ENCODE measurements around the gene SLBP.

DNA sequence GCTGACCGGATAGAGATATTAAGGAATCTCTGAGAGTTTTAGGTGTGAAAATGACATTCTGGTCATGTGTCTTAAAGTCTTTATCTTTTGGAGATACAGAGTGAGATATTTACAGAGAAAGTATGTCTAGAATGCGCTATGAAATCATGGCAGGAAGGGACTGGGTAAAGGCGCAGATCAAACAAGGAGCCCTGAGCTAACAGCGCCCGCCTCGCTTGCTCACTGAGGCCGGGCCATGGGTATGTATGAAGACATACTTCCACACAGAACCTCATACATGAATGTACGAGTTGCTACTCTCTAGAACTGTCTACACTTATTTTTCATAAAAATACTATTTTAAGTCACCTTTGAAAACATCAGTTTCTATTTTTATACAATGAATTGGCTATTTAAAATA is 48.0 kb downstream of the SLBP start:
- TF ChIP-seq TAF1 (IDR thresholded peaks at IDR 0.05; ENCODE audit: low read depth, low read length) = no peak
- TF ChIP-seq MAX (IDR thresholded peaks at IDR 0.05) = no peak
- TF ChIP-seq, protein P1, sequence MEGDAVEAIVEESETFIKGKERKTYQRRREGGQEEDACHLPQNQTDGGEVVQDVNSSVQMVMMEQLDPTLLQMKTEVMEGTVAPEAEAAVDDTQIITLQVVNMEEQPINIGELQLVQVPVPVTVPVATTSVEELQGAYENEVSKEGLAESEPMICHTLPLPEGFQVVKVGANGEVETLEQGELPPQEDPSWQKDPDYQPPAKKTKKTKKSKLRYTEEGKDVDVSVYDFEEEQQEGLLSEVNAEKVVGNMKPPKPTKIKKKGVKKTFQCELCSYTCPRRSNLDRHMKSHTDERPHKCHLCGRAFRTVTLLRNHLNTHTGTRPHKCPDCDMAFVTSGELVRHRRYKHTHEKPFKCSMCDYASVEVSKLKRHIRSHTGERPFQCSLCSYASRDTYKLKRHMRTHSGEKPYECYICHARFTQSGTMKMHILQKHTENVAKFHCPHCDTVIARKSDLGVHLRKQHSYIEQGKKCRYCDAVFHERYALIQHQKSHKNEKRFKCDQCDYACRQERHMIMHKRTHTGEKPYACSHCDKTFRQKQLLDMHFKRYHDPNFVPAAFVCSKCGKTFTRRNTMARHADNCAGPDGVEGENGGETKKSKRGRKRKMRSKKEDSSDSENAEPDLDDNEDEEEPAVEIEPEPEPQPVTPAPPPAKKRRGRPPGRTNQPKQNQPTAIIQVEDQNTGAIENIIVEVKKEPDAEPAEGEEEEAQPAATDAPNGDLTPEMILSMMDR (IDR thresholded peaks at IDR 0.05; ENCODE audit: control extremely low read depth in 1 of 3, insufficient read depth in 1 of 3, low read depth in 1 of 3, low read length in 3 of 3) = no peak
- TF ChIP-seq ATF3 (IDR thresholded peaks at IDR 0.05; ENCODE audit: insufficient read depth, low read depth, low read length) = no peak
- no peak for TF ChIP-seq ATF2 (IDR thresholded peaks at IDR 0.05; ENCODE audit: low read length)
- TF ChIP-seq JUND (IDR thresholded peaks at IDR 0.05; ENCODE audit: low read length) = no peak
- no peak for TF ChIP-seq FOSL1 (IDR thresholded peaks at IDR 0.05; ENCODE audit: insufficient read depth, low read depth, low read length)
- no peak for TF ChIP-seq RXRA (IDR thresholded peaks at IDR 0.05; ENCODE audit: insufficient read depth, low read depth, low read length)
- no peak for TF ChIP-seq SIX5 (IDR thresholded peaks at IDR 0.05; ENCODE audit: low read depth, low read length)
- no peak for TF ChIP-seq ASH2L (IDR thresholded peaks at IDR 0.05; ENCODE audit: low read length)
- no peak for TF ChIP-seq POLR2A (IDR thresholded peaks at IDR 0.05; ENCODE audit: control extremely low read depth in 1 of 2, low read depth in 2 of 2, low read length in 2 of 2)

Measured in H1 (cell line).